H9 (cell line): ENCODE measurements around the gene SFMBT2. TPM values are rescaled to one million over a fixed set of nuclear protein-coding genes. Genes with fewer than 3 reads are reported as not detected.

Source experiments
- DNase-seq: peaks from one replicate; pipeline ENCODE4 v3.0.0-alpha.2; 2017
- H2AFZ ChIP-seq: one replicate; pipeline ENCODE4 v1.6.1; 2013; ENCODE audit warnings: mild to moderate bottlenecking, low read length, control low read depth, moderate library complexity
- H2AK5ac ChIP-seq: 2 replicates; pipeline ENCODE4 v1.6.1; 2013; ENCODE audit warnings: low read length, control low read depth, mixed read lengths; ENCODE audit not compliant: insufficient read length
- H2BK120ac ChIP-seq: one replicate; pipeline ENCODE4 v1.6.1; 2013; ENCODE audit warnings: low read depth, mild to moderate bottlenecking, low read length, control low read depth, inconsistent platforms; ENCODE audit not compliant: poor library complexity, severe bottlenecking
- H2BK12ac ChIP-seq: 2 replicates; pipeline ENCODE4 v1.6.1; 2013; ENCODE audit warnings: low read length, control low read depth, mixed read lengths, low read depth; ENCODE audit not compliant: insufficient read length
- H2BK15ac ChIP-seq: 2 replicates; pipeline ENCODE4 v1.6.1; 2013; ENCODE audit warnings: low read depth, low read length, control low read depth
- H2BK20ac ChIP-seq: one replicate; pipeline ENCODE4 v1.6.1; 2013; ENCODE audit warnings: low read depth, mild to moderate bottlenecking, low read length, control low read depth, inconsistent platforms; ENCODE audit not compliant: poor library complexity, severe bottlenecking
- H2BK5ac ChIP-seq: 2 replicates; pipeline ENCODE4 v1.6.1; 2013; ENCODE audit warnings: low read length, control low read depth, mixed read lengths; ENCODE audit not compliant: insufficient read length
- H3K14ac ChIP-seq: 2 replicates; pipeline ENCODE4 v1.6.1; 2013; ENCODE audit warnings: low read length, control low read depth; ENCODE audit not compliant: insufficient read depth
- H3K18ac ChIP-seq: 2 replicates; pipeline ENCODE4 v1.6.1; 2013; ENCODE audit warnings: low read depth, mild to moderate bottlenecking, mixed read lengths, low read length, control low read depth; ENCODE audit not compliant: insufficient read length
- H3K23ac ChIP-seq: 2 replicates; pipeline ENCODE4 v1.6.1; 2013; ENCODE audit warnings: low read length, control low read depth, mixed read lengths, low read depth; ENCODE audit not compliant: insufficient read length
- H3K23me2 ChIP-seq: 2 replicates; pipeline ENCODE4 v1.6.1; 2013; ENCODE audit warnings: low read depth, mild to moderate bottlenecking, mixed read lengths, low read length, control low read depth; ENCODE audit not compliant: insufficient read length, poor library complexity, severe bottlenecking
- H3K27ac ChIP-seq: 2 replicates; pipeline ENCODE4 v1.5.1; 2013; ENCODE audit warnings: low read length, control low read depth, mixed read lengths, low read depth; ENCODE audit not compliant: insufficient read length
- H3K27me3 ChIP-seq: 2 replicates; pipeline ENCODE4 v1.6.1; 2013; ENCODE audit warnings: low read length, control low read depth, inconsistent platforms; ENCODE audit not compliant: insufficient read depth
- H3K4ac ChIP-seq: 2 replicates; pipeline ENCODE4 v1.6.1; 2013; ENCODE audit warnings: low read depth, mild to moderate bottlenecking, control low read depth, inconsistent platforms, low read length, moderate library complexity
- H3K4me1 ChIP-seq: 2 replicates; pipeline ENCODE4 v1.6.1; 2013; ENCODE audit warnings: low read length, control low read depth, inconsistent platforms; ENCODE audit not compliant: insufficient read depth
- H3K4me2 ChIP-seq: 2 replicates; pipeline ENCODE4 v1.6.1; 2013; ENCODE audit warnings: low read length, control low read depth, mixed read lengths; ENCODE audit not compliant: insufficient read length, insufficient read depth
- H3K56ac ChIP-seq: 2 replicates; pipeline ENCODE4 v1.6.1; 2013; ENCODE audit warnings: low read depth, mild to moderate bottlenecking, mixed read lengths, low read length, control low read depth; ENCODE audit not compliant: insufficient read length
- H3K79me1 ChIP-seq: 2 replicates; pipeline ENCODE4 v1.6.1; 2013; ENCODE audit warnings: low read depth, mild to moderate bottlenecking, moderate library complexity, low read length, control low read depth, inconsistent platforms; ENCODE audit not compliant: insufficient read depth, poor library complexity, severe bottlenecking
- H3K79me2 ChIP-seq: 2 replicates; pipeline ENCODE4 v1.6.1; 2013; ENCODE audit warnings: low read length, control low read depth, inconsistent platforms; ENCODE audit not compliant: insufficient read depth
- H3K9ac ChIP-seq: 2 replicates; pipeline ENCODE4 v1.6.1; 2013; ENCODE audit warnings: low read length, control low read depth, mixed read lengths; ENCODE audit not compliant: insufficient read length; ENCODE audit errors: extremely low read depth
- H3K9me3 ChIP-seq: one replicate; pipeline ENCODE4 v1.6.1; 2013; ENCODE audit warnings: low read depth, low read length, inconsistent platforms; ENCODE audit not compliant: control insufficient read depth
- H3T11ph ChIP-seq: one replicate; pipeline ENCODE4 v1.6.1; 2013; ENCODE audit warnings: mild to moderate bottlenecking, low read length, control low read depth, inconsistent platforms
- H4K20me1 ChIP-seq: one replicate; pipeline ENCODE4 v1.6.1; 2013; ENCODE audit not compliant: control insufficient read depth, insufficient read length, insufficient read depth
- H4K5ac ChIP-seq: 2 replicates; pipeline ENCODE4 v1.6.1; 2013; ENCODE audit warnings: low read depth, mild to moderate bottlenecking, mixed read lengths, low read length, control low read depth; ENCODE audit not compliant: insufficient read length
- H4K8ac ChIP-seq: replicated peaks from 2 replicates; pipeline ENCODE4 v1.6.1; 2013; ENCODE audit warnings: low read length, control low read depth, mixed read lengths, low read depth; ENCODE audit not compliant: insufficient read length
- H4K91ac ChIP-seq: 2 replicates; pipeline ENCODE4 v1.6.1; 2013; ENCODE audit warnings: low read depth, mild to moderate bottlenecking, moderate library complexity, mixed read lengths, low read length, control low read depth; ENCODE audit not compliant: insufficient read length
- H3K27ac Mint-ChIP-seq, 3 experiments: 2 replicates in 2 of 3; 3 replicates in 1 of 3; pipeline ENCODE4 v1.8.0; 2020 to 2021; ENCODE audit warnings: mixed read lengths in 3 of 3, mild to moderate bottlenecking in 1 of 3, moderate library complexity in 1 of 3
- H3K27me3 Mint-ChIP-seq: 2 replicates; pipeline ENCODE4 v1.8.0; 2021; ENCODE audit warnings: low read depth, mild to moderate bottlenecking, moderate library complexity, mixed read lengths
- H3K36me3 Mint-ChIP-seq, 3 experiments: 2 replicates in 2 of 3; 3 replicates in 1 of 3; pipeline ENCODE4 v1.8.0; 2020 to 2021; ENCODE audit warnings: low read depth in 3 of 3, mixed read lengths in 3 of 3; ENCODE audit not compliant: insufficient read depth in 1 of 3
- H3K4me1 Mint-ChIP-seq, 2 experiments: 2 replicates each; pipeline ENCODE4 v1.8.0; 2020; ENCODE audit warnings: mixed read lengths in 2 of 2
- H3K4me3 Mint-ChIP-seq, 2 experiments: 2 replicates in 1 of 2; 3 replicates in 1 of 2; pipeline ENCODE4 v1.8.0; 2020 to 2021; ENCODE audit warnings: mild to moderate bottlenecking in 2 of 2, mixed read lengths in 2 of 2, moderate library complexity in 1 of 2
- H3K9me3 Mint-ChIP-seq, 2 experiments: 2 replicates in 1 of 2; 3 replicates in 1 of 2; pipeline ENCODE4 v1.8.0; 2020; ENCODE audit warnings: mild to moderate bottlenecking in 2 of 2, mixed read lengths in 2 of 2, moderate library complexity in 1 of 2
- WGBS: extraction: QIAGEN DNeasy Blood & Tissue Kit; methylation state at CpG from one replicate; pipeline ENCODE4 v1.1.7; 2013; ENCODE audit warnings: missing lambda C conversion rate, low lambda C conversion rate, mixed read lengths; ENCODE audit not compliant: insufficient read length; ENCODE audit errors: extremely low coverage; 5-methylcytosine and 5-hydroxymethylcytosine counted together
- total RNA-seq: library from RNA; stranded (reverse); gene quantifications from 2 replicates; pipeline ENCODE4 v1.2.1, GENCODE V29; 2021
- TF ChIP-seq, protein P1 (sequence below): fragments of 200-600 bp; sonication (generic); conservative IDR thresholded peaks from 3 replicates; pipeline ENCODE4 v1.8.0; 2021; ENCODE audit warnings: antibody characterized with exemption, mild to moderate bottlenecking

SFMBT2 gene
- total RNA-seq, 1 experiment from 2014 or later: 5.3 TPM

DNA sequence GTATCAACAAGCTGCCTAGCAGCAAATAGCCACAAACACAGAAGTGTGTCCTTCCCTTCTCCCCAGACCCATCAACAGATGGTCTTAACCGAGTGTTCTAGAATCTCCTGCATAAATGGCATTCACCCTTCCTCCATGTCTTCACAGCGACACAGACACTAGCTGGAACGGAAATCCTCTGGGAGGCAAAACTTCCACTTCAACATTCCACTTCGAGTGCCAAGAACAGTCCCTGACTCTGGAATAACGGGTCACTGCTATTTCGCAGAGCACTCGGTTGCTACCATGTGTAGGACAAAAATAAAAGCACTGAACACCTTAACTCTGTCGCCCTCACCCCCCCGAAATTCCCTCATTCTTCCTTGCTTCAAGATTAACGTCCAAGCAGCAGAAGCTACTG, 65.1 kb downstream of the SFMBT2 start:
- Mint-ChIP-seq H3K4me3 (no peak overlapping the region), H3K27ac (no peak overlapping the region), H3K4me1 (peaks cover 4 to 10% of the 10 kb centered on the region in 2 experiments), H3K36me3 (peaks cover 6 to 19% (median 7%) of the 10 kb centered on the region in 3 experiments; a peak in 3 of 7 replicates), H3K9me3 (peaks cover 2 to 5% of the 10 kb centered on the region in 2 experiments; a peak in 4 of 5 replicates), H3K27me3 (peaks cover 4% of the 10 kb centered on the region; the same call in 1 of the 2 replicates)
- H2BK20ac ChIP-seq: no peak overlapping the region
- H3K27ac ChIP-seq: no peak overlapping the region
- no peak overlapping the region for H3K14ac ChIP-seq
- no peak overlapping the region for H3T11ph ChIP-seq
- H2BK5ac ChIP-seq: no peak overlapping the region
- H2AFZ ChIP-seq: no peak overlapping the region
- no peaks in the 10 kb centered on the region for H3K79me1 ChIP-seq
- H2AK5ac ChIP-seq: no peak overlapping the region
- no peak overlapping the region for H3K4me2 ChIP-seq
- no peak overlapping the region for H3K23ac ChIP-seq
- no peak overlapping the region for H3K9ac ChIP-seq
- peaks cover 3% of the 10 kb centered on the region; the same call in 1 of the 2 replicates for H3K79me2 ChIP-seq
- no peak overlapping the region for H4K91ac ChIP-seq
- H2BK15ac ChIP-seq: no peak overlapping the region
- H3K27me3 ChIP-seq: no peaks in the 10 kb centered on the region
- TF ChIP-seq, protein P1, sequence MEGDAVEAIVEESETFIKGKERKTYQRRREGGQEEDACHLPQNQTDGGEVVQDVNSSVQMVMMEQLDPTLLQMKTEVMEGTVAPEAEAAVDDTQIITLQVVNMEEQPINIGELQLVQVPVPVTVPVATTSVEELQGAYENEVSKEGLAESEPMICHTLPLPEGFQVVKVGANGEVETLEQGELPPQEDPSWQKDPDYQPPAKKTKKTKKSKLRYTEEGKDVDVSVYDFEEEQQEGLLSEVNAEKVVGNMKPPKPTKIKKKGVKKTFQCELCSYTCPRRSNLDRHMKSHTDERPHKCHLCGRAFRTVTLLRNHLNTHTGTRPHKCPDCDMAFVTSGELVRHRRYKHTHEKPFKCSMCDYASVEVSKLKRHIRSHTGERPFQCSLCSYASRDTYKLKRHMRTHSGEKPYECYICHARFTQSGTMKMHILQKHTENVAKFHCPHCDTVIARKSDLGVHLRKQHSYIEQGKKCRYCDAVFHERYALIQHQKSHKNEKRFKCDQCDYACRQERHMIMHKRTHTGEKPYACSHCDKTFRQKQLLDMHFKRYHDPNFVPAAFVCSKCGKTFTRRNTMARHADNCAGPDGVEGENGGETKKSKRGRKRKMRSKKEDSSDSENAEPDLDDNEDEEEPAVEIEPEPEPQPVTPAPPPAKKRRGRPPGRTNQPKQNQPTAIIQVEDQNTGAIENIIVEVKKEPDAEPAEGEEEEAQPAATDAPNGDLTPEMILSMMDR: no peak
- no peak overlapping the region for H3K56ac ChIP-seq
- no peak overlapping the region for H2BK12ac ChIP-seq
- no peak overlapping the region for H4K5ac ChIP-seq
- no peaks in the 10 kb centered on the region for H3K23me2 ChIP-seq
- H4K8ac ChIP-seq: no peak overlapping the region
- H3K9me3 ChIP-seq: no peaks in the 10 kb centered on the region
- DNase-seq: no peak
- WGBS: no CpG with 5 or more reads among the region's 10 CpGs
- no peak overlapping the region for H2BK120ac ChIP-seq
- no peak overlapping the region for H3K18ac ChIP-seq
- no peaks in the 10 kb centered on the region for H4K20me1 ChIP-seq
- H3K4me1 ChIP-seq: no peaks in the 10 kb centered on the region
- no peak overlapping the region for H3K4ac ChIP-seq
